Panc1 (cell line): ENCODE data around the gene CERS5. TPM values are rescaled to one million over a fixed set of nuclear protein-coding genes. Genes with fewer than 3 reads are reported as not detected.

ENCODE experiments used
- ATAC-seq: fragments of 200-7000 bp; cut with Tn5 transposase; 2 replicates; pipeline ENCODE4 v1.9.1; 2020; ENCODE audit warnings: mild to moderate bottlenecking, moderate library complexity
- BruUV-seq: library from RNA; stranded (reverse); fragments of 400-500 nt; replicated peaks from 2 replicates; lab custom pipeline; 2021; lab: Mats Ljungman, UMichigan
- CTCF ChIA-PET: fragments of 300-600 bp; sonication (Branson Sonifier 250); formaldehyde crosslinking; loops from one replicate; lab custom pipeline; 2022; ENCODE audit warnings: antibody characterized with exemption; lab: Charles Lee
- POLR2A ChIA-PET: fragments of 300-600 bp; sonication (Branson Sonifier 250); formaldehyde crosslinking; loops from one replicate; lab custom pipeline; 2022; ENCODE audit warnings: antibody characterized with exemption; lab: Charles Lee
- DNase-seq: peaks from one replicate; pipeline ENCODE4 v3.0.0-alpha.2; 2010; ENCODE audit warnings: low read depth, low spot score
- H3K27ac ChIP-seq: 2 replicates; pipeline ENCODE4 v1.5.1; 2011; ENCODE audit warnings: mild to moderate bottlenecking, low read length, inconsistent platforms
- H3K27me3 ChIP-seq: fragments of 200-500 bp; sonication (Bioruptor generic); 2 replicates; pipeline ENCODE4 v1.6.0; 2014; ENCODE audit warnings: low read length, inconsistent platforms; ENCODE audit not compliant: control insufficient read depth, insufficient read depth
- H3K36me3 ChIP-seq: fragments of 200-500 bp; sonication (Bioruptor generic); 2 replicates; pipeline ENCODE4 v1.5.1; 2014; ENCODE audit warnings: inconsistent platforms, mild to moderate bottlenecking, low read length, moderate library complexity; ENCODE audit not compliant: control insufficient read depth, insufficient read depth
- H3K4me1 ChIP-seq: 2 replicates; pipeline ENCODE4 v1.5.1; 2011; ENCODE audit warnings: inconsistent platforms, mild to moderate bottlenecking, low read length, moderate library complexity; ENCODE audit not compliant: control insufficient read depth, insufficient read depth
- H3K4me3 ChIP-seq, 2 experiments: 2 replicates each; pipeline ENCODE4 v1.5.1; 2011 to 2012; ENCODE audit warnings: low read depth in 2 of 2, low read length in 2 of 2, mild to moderate bottlenecking in 2 of 2, inconsistent platforms in 1 of 2, moderate library complexity in 1 of 2
- H3K9me3 ChIP-seq: fragments of 200-500 bp; sonication (Bioruptor generic); 2 replicates; pipeline ENCODE4 v1.5.1; 2014; ENCODE audit warnings: low read depth, mild to moderate bottlenecking, inconsistent platforms, low read length, moderate library complexity; ENCODE audit not compliant: control insufficient read depth, insufficient read depth
- POLR2AphosphoS5 ChIP-seq: IDR thresholded peaks from 2 replicates; pipeline ENCODE4 v1.6.1; 2012; ENCODE audit warnings: mild to moderate bottlenecking, low read depth, low read length, moderate library complexity
- SIN3A ChIP-seq: IDR thresholded peaks from 2 replicates; pipeline ENCODE4 v1.6.1; 2012; ENCODE audit warnings: low read depth, mild to moderate bottlenecking, low read length, moderate library complexity, borderline replicate concordance; ENCODE audit not compliant: insufficient read depth
- TCF7L2 ChIP-seq: IDR thresholded peaks from 2 replicates; pipeline ENCODE4 v1.6.1; 2011; ENCODE audit warnings: mild to moderate bottlenecking, low read depth, low read length, inconsistent platforms
- in situ Hi-C: cut with HindIII; loops from 2 replicates; pipeline ENCODE4 v1.10.0; 2016; ENCODE audit warnings: low sequenced_read_pairs, low pct_unique_long_range_greater_than_20kb
- intact Hi-C: fragments of 100-400 bp; cut with micrococcal nuclease; formaldehyde crosslinking; loops from one replicate; pipeline ENCODE4 v1.10.0; 2022; ENCODE audit not compliant: unreplicated experiment
- total RNA-seq: library from RNA; stranded (reverse); gene quantifications from one replicate; pipeline ENCODE4 v1.2.1, GENCODE V29; 2021; ENCODE audit not compliant: unreplicated experiment
- TF ChIP-seq, protein P1 (sequence below): fragments of 450-650 bp; IDR thresholded peaks from 2 replicates; pipeline ENCODE4 v1.5.1; 2017; ENCODE audit warnings: mild to moderate bottlenecking
- TF ChIP-seq, protein P2 (sequence below), 2 experiments: IDR thresholded peaks; 2 replicates each; pipeline ENCODE4 v1.6.1; 2011 to 2012; ENCODE audit warnings: low read depth in 2 of 2, control low read depth in 1 of 2, low read length in 1 of 2, mild to moderate bottlenecking in 1 of 2, moderate library complexity in 1 of 2; ENCODE audit not compliant: insufficient read depth in 1 of 2

Gene CERS5
- total RNA-seq, 1 experiment from 2014 or later, result 50.5 TPM

- CTCF ChIA-PET, result no interaction called here
- Histone ChIP-seq H3K4me1 (no peaks in the 10 kb centered on the region), H3K4me3 (no peak overlapping the region), H3K9me3 (no peaks in the 10 kb centered on the region), H3K27me3 (no peaks in the 10 kb centered on the region), H3K36me3 (no peaks in the 10 kb centered on the region; the same call in 1 of the 2 replicates), H3K27ac (no peak overlapping the region)
- BruUV-seq, result no TSS peak
- POLR2A ChIA-PET, result no interaction called here
- in situ Hi-C loops, result no loop called here
- ATAC-seq, result no peak
- DNase-seq, result no peak
- intact Hi-C loops, result no loop called here
- TF ChIP-seq TCF7L2 (no peak), SIN3A (no peak), POLR2AphosphoS5 (no peak)
- TF ChIP-seq, protein P1, sequence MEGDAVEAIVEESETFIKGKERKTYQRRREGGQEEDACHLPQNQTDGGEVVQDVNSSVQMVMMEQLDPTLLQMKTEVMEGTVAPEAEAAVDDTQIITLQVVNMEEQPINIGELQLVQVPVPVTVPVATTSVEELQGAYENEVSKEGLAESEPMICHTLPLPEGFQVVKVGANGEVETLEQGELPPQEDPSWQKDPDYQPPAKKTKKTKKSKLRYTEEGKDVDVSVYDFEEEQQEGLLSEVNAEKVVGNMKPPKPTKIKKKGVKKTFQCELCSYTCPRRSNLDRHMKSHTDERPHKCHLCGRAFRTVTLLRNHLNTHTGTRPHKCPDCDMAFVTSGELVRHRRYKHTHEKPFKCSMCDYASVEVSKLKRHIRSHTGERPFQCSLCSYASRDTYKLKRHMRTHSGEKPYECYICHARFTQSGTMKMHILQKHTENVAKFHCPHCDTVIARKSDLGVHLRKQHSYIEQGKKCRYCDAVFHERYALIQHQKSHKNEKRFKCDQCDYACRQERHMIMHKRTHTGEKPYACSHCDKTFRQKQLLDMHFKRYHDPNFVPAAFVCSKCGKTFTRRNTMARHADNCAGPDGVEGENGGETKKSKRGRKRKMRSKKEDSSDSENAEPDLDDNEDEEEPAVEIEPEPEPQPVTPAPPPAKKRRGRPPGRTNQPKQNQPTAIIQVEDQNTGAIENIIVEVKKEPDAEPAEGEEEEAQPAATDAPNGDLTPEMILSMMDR, result no peak
- TF ChIP-seq, protein P2, sequence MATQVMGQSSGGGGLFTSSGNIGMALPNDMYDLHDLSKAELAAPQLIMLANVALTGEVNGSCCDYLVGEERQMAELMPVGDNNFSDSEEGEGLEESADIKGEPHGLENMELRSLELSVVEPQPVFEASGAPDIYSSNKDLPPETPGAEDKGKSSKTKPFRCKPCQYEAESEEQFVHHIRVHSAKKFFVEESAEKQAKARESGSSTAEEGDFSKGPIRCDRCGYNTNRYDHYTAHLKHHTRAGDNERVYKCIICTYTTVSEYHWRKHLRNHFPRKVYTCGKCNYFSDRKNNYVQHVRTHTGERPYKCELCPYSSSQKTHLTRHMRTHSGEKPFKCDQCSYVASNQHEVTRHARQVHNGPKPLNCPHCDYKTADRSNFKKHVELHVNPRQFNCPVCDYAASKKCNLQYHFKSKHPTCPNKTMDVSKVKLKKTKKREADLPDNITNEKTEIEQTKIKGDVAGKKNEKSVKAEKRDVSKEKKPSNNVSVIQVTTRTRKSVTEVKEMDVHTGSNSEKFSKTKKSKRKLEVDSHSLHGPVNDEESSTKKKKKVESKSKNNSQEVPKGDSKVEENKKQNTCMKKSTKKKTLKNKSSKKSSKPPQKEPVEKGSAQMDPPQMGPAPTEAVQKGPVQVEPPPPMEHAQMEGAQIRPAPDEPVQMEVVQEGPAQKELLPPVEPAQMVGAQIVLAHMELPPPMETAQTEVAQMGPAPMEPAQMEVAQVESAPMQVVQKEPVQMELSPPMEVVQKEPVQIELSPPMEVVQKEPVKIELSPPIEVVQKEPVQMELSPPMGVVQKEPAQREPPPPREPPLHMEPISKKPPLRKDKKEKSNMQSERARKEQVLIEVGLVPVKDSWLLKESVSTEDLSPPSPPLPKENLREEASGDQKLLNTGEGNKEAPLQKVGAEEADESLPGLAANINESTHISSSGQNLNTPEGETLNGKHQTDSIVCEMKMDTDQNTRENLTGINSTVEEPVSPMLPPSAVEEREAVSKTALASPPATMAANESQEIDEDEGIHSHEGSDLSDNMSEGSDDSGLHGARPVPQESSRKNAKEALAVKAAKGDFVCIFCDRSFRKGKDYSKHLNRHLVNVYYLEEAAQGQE (IDR thresholded peaks at IDR 0.05; ENCODE audit: insufficient read depth in 1 of 2, low read depth in 2 of 2, low read length in 1 of 2), result no peak
These were observed 47.8 kb downstream of the CERS5 start for GRCh38 chr12:50119387-50119786.

DNA sequence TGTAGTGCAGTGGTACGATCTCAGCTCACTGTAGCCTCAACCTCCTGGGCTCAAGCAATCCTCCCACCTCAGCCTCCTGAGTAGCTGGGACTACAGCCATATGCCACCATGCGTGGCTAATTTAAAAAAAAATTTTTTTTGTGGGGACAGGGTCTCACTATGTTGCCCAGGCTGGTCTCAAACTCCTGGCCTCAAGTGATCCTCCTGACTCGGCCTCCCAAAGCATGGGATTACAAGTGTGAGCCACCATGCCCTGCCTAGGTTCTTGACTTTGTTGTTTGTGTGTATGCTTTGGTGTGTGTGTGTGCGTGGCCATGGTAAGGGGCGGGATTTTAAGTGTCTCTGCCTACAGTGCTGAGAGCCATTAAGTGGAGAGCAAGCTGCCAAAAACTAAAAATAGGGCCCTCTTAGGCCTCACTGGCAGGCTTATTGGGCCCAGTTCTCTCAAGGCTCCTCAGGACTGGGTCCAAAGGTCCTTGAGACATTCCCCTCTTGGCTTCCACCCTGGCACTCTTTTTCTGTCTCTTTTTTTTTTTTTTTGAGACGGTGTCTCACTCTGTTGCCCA lies 50.0 kb downstream of the CERS5 start:
- Histone ChIP-seq H3K9me3 (no peaks in the 10 kb centered on the region), H3K27ac (no peak overlapping the region), H3K4me1 (peaks cover 3% of the 10 kb centered on the region; the same call in 1 of the 2 replicates), H3K27me3 (no peaks in the 10 kb centered on the region), H3K4me3 (no peak overlapping the region), H3K36me3 (no peaks in the 10 kb centered on the region; the same call in 1 of the 2 replicates)
- DNase-seq, result no peak
- CTCF ChIA-PET, result interaction anchor here (0.6 kb wide), 1 partner anchor 32 kb away, joined by 11 read pairs; the partner anchor contains the start of gene SMARCD1
- ATAC-seq, result no peak
- POLR2A ChIA-PET, result no interaction called here
- in situ Hi-C loops, result no loop called here
- no TSS peak for BruUV-seq
- TF ChIP-seq SIN3A (no peak), POLR2AphosphoS5 (no peak), TCF7L2 (no peak)
- TF ChIP-seq, protein P2 (IDR thresholded peaks at IDR 0.05; ENCODE audit: insufficient read depth in 1 of 2, low read depth in 2 of 2, low read length in 1 of 2), result no peak
- TF ChIP-seq, protein P1, result no peak
- intact Hi-C loops, result no loop called here
